BLaER1 treated with 17β-estradiol and CSF1 and Interleukin-3, amounts not matched to agents 10 nM and 100 nM (cell line): ENCODE results near the gene SELENOS.

Experiments used
- H3K27ac ChIP-seq, 11 experiments: shearing (Covaris generic); formaldehyde crosslinking; 2 replicates each; pipeline ENCODE4 v1.8.1; 2022
- H3K27me3 ChIP-seq, 11 experiments: shearing (Covaris generic); formaldehyde crosslinking; 2 replicates each; pipeline ENCODE4 v1.8.1; 2022
- H3K36me3 ChIP-seq, 11 experiments: shearing (Covaris generic); formaldehyde crosslinking; 2 replicates each; pipeline ENCODE4 v1.8.1; 2022
- H3K4me1 ChIP-seq, 10 experiments: shearing (Covaris generic); formaldehyde crosslinking; 2 replicates each; pipeline ENCODE4 v1.8.1; 2022
- H3K4me2 ChIP-seq, 11 experiments: shearing (Covaris generic); formaldehyde crosslinking; 2 replicates each; pipeline ENCODE4 v1.8.1; 2022
- H3K4me3 ChIP-seq, 10 experiments: shearing (Covaris generic); formaldehyde crosslinking; 2 replicates each; pipeline ENCODE4 v1.8.1; 2022
- H3K9ac ChIP-seq, 11 experiments: shearing (Covaris generic); formaldehyde crosslinking; 2 replicates each; pipeline ENCODE4 v1.8.1; 2022
- H3K9me3 ChIP-seq, 11 experiments: shearing (Covaris generic); formaldehyde crosslinking; replicated peaks in 1 of 11; 2 replicates each; pipeline ENCODE4 v1.8.1; 2022
- H4K20me1 ChIP-seq, 11 experiments: shearing (Covaris generic); formaldehyde crosslinking; 2 replicates each; pipeline ENCODE4 v1.8.1; 2022
- Cebpa-rat ChIP-seq, 11 experiments: shearing (Covaris generic); IDR thresholded peaks; 2 replicates each; pipeline ENCODE4 v1.8.1; 2022

The SELENOS gene

GRCh38 chr15:101262551-101262950, 14.7 kb downstream of the SELENOS start:
- Histone ChIP-seq H3K4me2 (no peak overlapping the region), H4K20me1 (no peaks in the 10 kb centered on the region), H3K9me3 (no peaks in the 10 kb centered on the region), H3K27me3 (no peaks in the 10 kb centered on the region), H3K36me3 (no peaks in the 10 kb centered on the region), H3K27ac (no peak overlapping the region), H3K9ac (no peak overlapping the region), H3K4me3 (no peak overlapping the region), H3K4me1 (peaks cover 0 to 28% (median 5%) of the 10 kb centered on the region in 10 experiments; a peak in 8 of 20 replicates)
- TF ChIP-seq Cebpa-rat (IDR thresholded peaks at IDR 0.05), result no peak

- H3K4me1 ChIP-seq, result peaks cover 3 to 19% (median 10%) of the 10 kb centered on the region in 10 experiments; a peak in 12 of 20 replicates
- peaks cover 0 to 25% (median 0%) of the 10 kb centered on the region in 11 experiments; a peak in 2 of 22 replicates for H3K27me3 ChIP-seq
- H4K20me1 ChIP-seq, result no peaks in the 10 kb centered on the region
- H3K27ac ChIP-seq, result no peak overlapping the region
- no peaks in the 10 kb centered on the region for H3K9me3 ChIP-seq
- H3K9ac ChIP-seq, result no peak overlapping the region
- no peak for TF ChIP-seq Cebpa-rat (IDR thresholded peaks at IDR 0.05)
- H3K4me3 ChIP-seq, result no peak overlapping the region
- H3K36me3 ChIP-seq, result no peaks in the 10 kb centered on the region
- peak overlapping the region in 1 of 11 experiments; percentile 27; a peak in 1 of 22 replicates for H3K4me2 ChIP-seq
Observed at GRCh38 chr15:101258238-101259144, 18.8 kb downstream of the SELENOS start.

DNA sequence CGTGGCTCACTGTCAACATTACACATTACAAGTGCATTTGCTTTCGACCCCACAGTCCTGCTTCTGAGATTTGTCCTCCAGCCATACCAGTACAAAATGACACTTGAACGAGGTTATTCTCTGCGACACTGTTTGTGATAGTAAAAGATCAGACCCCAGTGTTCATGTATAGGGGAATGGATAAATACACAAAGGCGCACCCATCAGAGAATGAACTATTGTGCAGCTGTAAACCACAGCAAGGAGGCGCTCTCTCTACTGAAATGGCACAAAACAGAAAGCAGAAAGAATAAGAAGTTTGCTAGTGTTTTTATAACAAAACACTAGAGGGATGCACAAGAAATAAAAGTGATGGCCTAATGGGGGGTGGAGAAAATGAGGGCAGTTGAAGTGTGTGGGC, 20.5 kb downstream of the SELENOS start:
- Histone ChIP-seq H4K20me1 (no peaks in the 10 kb centered on the region), H3K27ac (no peak overlapping the region), H3K9me3 (no peaks in the 10 kb centered on the region), H3K4me3 (no peak overlapping the region), H3K27me3 (peaks cover 0 to 25% (median 0%) of the 10 kb centered on the region in 11 experiments; a peak in 2 of 22 replicates), H3K36me3 (no peaks in the 10 kb centered on the region), H3K9ac (no peak overlapping the region), H3K4me1 (peaks cover 9 to 31% (median 20%) of the 10 kb centered on the region in 10 experiments), H3K4me2 (peak overlapping the region in 1 of 11 experiments; percentile 10; a peak in 2 of 22 replicates)
- TF ChIP-seq Cebpa-rat (IDR thresholded peaks at IDR 0.05), result no peak

- Histone ChIP-seq H3K9ac (no peak overlapping the region), H4K20me1 (peaks cover 2 to 5% (median 4%) of the 10 kb centered on the region in 11 experiments; a peak in 13 of 22 replicates), H3K4me3 (no peak overlapping the region), H3K4me1 (peaks cover 9 to 31% (median 20%) of the 10 kb centered on the region in 10 experiments), H3K4me2 (peak overlapping the region in 7 of 11 experiments; percentile 5 to 46 (median 18); a peak in 9 of 22 replicates), H3K9me3 (no peaks in the 10 kb centered on the region), H3K27ac (no peak overlapping the region), H3K27me3 (peaks cover 0 to 25% (median 0%) of the 10 kb centered on the region in 11 experiments; a peak in 2 of 22 replicates), H3K36me3 (no peaks in the 10 kb centered on the region)
- no peak for TF ChIP-seq Cebpa-rat (IDR thresholded peaks at IDR 0.05)
Observed at GRCh38 chr15:101255615-101256241, 21.6 kb downstream of the SELENOS start.

DNA sequence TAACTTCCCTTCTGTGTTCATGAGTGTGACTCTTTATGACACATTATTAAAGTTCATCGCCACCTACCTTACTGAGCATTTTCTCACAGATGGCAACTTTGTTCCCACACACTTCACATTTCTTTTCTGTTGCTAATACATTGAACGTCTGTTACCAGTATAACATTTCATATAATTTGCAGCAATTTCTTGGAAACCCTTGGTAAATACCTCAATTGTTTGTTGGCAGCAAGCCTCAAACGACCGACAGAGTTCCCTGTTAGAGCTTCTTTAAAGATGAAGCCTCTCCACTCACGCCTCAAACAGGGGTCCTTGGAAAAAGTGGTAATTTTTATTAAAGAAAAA, 22.3 kb downstream of the SELENOS start:
- H3K9me3 ChIP-seq, result no peaks in the 10 kb centered on the region
- H3K4me1 ChIP-seq, result peaks cover 16 to 34% (median 24%) of the 10 kb centered on the region in 10 experiments
- no peak overlapping the region for H3K4me3 ChIP-seq
- no peaks in the 10 kb centered on the region for H3K36me3 ChIP-seq
- peaks cover 0 to 25% (median 0%) of the 10 kb centered on the region in 11 experiments; a peak in 2 of 22 replicates for H3K27me3 ChIP-seq
- H3K4me2 ChIP-seq, result no peak overlapping the region
- no peak overlapping the region for H3K27ac ChIP-seq
- no peak overlapping the region for H3K9ac ChIP-seq
- peaks cover 9 to 12% (median 11%) of the 10 kb centered on the region in 11 experiments; a peak in 19 of 22 replicates for H4K20me1 ChIP-seq
- TF ChIP-seq Cebpa-rat (IDR thresholded peaks at IDR 0.05), result no peak

DNA sequence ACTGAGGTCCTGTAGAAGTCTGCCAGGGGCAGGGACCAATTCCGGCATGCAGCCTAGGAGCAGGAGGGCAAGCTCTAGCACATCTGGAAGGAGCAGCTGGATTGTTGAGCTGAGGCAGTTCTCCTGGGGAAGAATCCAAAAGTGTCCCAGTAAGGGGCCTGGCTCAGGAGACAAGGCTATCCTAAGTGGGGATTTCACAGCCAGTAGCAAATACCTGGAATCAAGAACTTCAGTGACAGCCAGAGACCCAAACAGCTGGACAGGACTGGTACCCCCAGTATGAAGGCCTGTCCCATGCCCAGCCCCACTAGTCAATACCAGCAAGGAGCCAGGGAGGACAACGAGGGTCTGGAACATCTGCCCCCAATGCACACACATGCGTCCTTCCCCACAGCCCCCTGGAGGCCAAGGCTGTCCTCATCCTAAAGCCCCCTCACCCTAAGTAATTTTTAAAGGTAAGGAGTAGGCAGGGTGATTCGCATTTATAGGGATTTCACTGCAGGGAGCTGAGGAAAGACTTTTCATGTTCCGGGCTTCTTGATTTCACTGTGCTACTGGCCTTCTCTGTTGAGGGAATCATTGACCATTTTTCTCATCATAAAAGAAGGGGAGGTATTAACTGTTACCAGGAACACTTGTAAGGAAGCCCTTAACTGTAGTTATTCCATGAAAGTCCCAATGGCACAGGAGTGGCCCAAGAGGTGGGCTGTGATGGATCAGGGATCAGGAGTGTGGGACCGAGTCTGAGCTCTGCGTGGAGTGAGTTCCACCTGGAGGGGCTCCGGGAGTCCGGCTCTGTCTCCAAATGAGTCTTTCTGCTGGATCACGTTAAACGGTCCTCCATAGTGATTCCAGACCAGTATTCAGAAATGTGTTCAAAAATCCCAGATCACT, 22.9 kb downstream of the SELENOS start:
- no peak overlapping the region for H3K4me3 ChIP-seq
- no peaks in the 10 kb centered on the region for H3K9me3 ChIP-seq
- H3K27me3 ChIP-seq, result peaks cover 0 to 25% (median 0%) of the 10 kb centered on the region in 11 experiments; a peak in 2 of 22 replicates
- H3K27ac ChIP-seq, result no peak overlapping the region
- TF ChIP-seq Cebpa-rat (IDR thresholded peaks at IDR 0.05), result no peak
- peaks cover 22 to 40% (median 30%) of the 10 kb centered on the region in 10 experiments for H3K4me1 ChIP-seq
- no peak overlapping the region for H3K4me2 ChIP-seq
- no peaks in the 10 kb centered on the region for H3K36me3 ChIP-seq
- peaks cover 15 to 18% (median 17%) of the 10 kb centered on the region in 11 experiments; a peak in 19 of 22 replicates for H4K20me1 ChIP-seq
- H3K9ac ChIP-seq, result no peak overlapping the region

DNA sequence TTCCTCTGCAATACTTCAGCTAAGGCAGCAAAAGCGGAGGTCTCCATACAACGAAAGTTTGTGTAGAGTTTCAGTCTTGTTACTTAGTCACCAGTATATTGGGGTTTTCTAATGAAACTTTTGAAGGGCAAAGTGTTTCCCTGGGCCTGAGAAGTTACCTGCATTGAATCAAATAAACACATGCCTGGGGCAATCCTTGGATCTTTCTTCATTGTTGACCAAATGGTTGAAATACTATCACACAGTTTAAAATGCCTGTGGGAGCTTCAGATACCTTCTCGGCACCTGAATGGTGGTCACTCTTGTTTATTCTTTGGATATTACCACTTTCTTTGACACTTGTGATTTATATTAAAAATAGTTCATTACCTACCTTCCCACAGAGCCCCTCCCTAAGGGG, 24.4 kb downstream of the SELENOS start:
- H3K27me3 ChIP-seq, result peaks cover 0 to 25% (median 0%) of the 10 kb centered on the region in 11 experiments; a peak in 2 of 22 replicates

More for the DNA sequence above, 24.4 kb downstream of the SELENOS start:
- H3K27ac ChIP-seq, result peak overlapping the region in 10 of 11 experiments; percentile 88 to 95 (median 92); a peak in 12 of 22 replicates
- H3K4me1 ChIP-seq, result peaks cover 38 to 50% (median 46%) of the 10 kb centered on the region in 10 experiments
- peak overlapping the region; percentile 88 to 98 (median 95); a peak in 19 of 22 replicates for H3K9ac ChIP-seq
- peak overlapping the region; percentile 75 to 100 (median 96) for H3K4me3 ChIP-seq
- H3K4me2 ChIP-seq, result peak overlapping the region; percentile 82 to 98 (median 85)
- peaks cover 21 to 34% (median 32%) of the 10 kb centered on the region in 11 experiments; a peak in 19 of 22 replicates for H4K20me1 ChIP-seq
- TF ChIP-seq Cebpa-rat (IDR thresholded peaks at IDR 0.05), result no peak
- no peaks in the 10 kb centered on the region for H3K9me3 ChIP-seq
- peaks cover 0 to 12% (median 6%) of the 10 kb centered on the region in 11 experiments; a peak in 10 of 22 replicates for H3K36me3 ChIP-seq
